HEK293T (cell line): ENCODE data around the gene SPARC.

Experiments
- ARNT ChIP-seq: fragments of 450-650 bp; IDR thresholded peaks from 2 replicates; pipeline ENCODE4 v1.6.1; 2017; ENCODE audit warnings: mild to moderate bottlenecking
- BHLHE40 ChIP-seq: fragments of 450-650 bp; IDR thresholded peaks from 2 replicates; pipeline ENCODE4 v1.6.1; 2016; ENCODE audit warnings: mild to moderate bottlenecking, moderate library complexity, borderline replicate concordance
- CTBP1 ChIP-seq: fragments of 450-650 bp; IDR thresholded peaks from 2 replicates; pipeline ENCODE4 v1.6.1; 2016; ENCODE audit warnings: borderline replicate concordance
- ELF4 ChIP-seq: fragments of 450-650 bp; IDR thresholded peaks from 2 replicates; pipeline ENCODE4 v1.6.1; 2017; ENCODE audit warnings: antibody characterized with exemption
- FOXM1 ChIP-seq: fragments of 450-650 bp; IDR thresholded peaks from 2 replicates; pipeline ENCODE4 v1.6.1; 2017; ENCODE audit warnings: mild to moderate bottlenecking, borderline replicate concordance
- HDGF ChIP-seq: fragments of 450-650 bp; IDR thresholded peaks from 2 replicates; pipeline ENCODE4 v1.6.1; 2017; ENCODE audit warnings: antibody characterized with exemption, borderline replicate concordance
- LEF1 ChIP-seq: fragments of 450-650 bp; IDR thresholded peaks from 2 replicates; pipeline ENCODE4 v1.6.1; 2017; ENCODE audit warnings: mild to moderate bottlenecking, borderline replicate concordance
- NFRKB ChIP-seq: fragments of 450-650 bp; IDR thresholded peaks from 2 replicates; pipeline ENCODE4 v1.6.1; 2016; ENCODE audit warnings: mild to moderate bottlenecking, moderate library complexity
- SP1 ChIP-seq: fragments of 450-650 bp; IDR thresholded peaks from 2 replicates; pipeline ENCODE4 v1.6.1; 2017
- SUZ12 ChIP-seq: fragments of 450-650 bp; IDR thresholded peaks from 2 replicates; pipeline ENCODE4 v1.6.1; 2016; ENCODE audit warnings: mild to moderate bottlenecking
- TARDBP ChIP-seq: fragments of 450-650 bp; IDR thresholded peaks from 2 replicates; pipeline ENCODE4 v1.6.1; 2016
- ZNF384 ChIP-seq: fragments of 450-650 bp; IDR thresholded peaks from 2 replicates; pipeline ENCODE4 v1.6.1; 2016

DNA sequence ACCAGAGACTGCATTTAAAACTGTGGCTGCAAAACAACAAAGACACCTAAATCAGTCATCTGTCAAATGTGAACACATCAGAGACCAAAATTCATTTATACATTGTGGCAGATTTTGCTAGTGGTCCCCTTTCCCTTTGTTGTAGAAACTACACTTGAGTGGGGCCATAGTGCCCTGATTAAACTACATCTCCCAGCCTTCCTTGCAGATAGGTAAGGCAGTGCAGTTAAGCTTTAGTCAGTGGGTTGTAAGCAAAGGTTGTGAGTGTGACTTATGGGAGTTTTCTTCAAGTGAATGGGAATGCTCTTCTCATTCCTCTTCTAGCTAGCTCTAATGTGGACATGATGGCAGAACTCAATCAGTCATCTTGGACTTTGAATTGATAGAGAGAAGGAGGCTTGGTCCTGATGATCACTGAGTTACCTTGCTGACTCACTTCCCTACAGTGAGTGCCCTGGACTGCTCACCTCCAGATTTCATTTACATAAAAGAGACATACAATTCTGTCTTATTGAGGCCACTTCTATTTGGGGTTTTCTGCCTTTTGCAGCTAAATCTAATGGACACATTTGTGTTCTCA, 35.2 kb upstream of the SPARC start:
- TF ChIP-seq LEF1, result no peak
- no peak for TF ChIP-seq SUZ12
- TF ChIP-seq ZNF384, result no peak
- no peak for TF ChIP-seq ELF4
- no peak for TF ChIP-seq NFRKB
- TF ChIP-seq SP1, result no peak
- TF ChIP-seq CTBP1, result no peak
- TF ChIP-seq ARNT, result no peak
- TF ChIP-seq BHLHE40, result no peak
- TF ChIP-seq TARDBP, result no peak
- no peak for TF ChIP-seq HDGF
- TF ChIP-seq FOXM1, result no peak
